SK-N-SH treated with all-trans-retinoic acid at 6 μM for 48 hours (cell line): ENCODE data around the gene AIG1.
A peak's percentile ranks its signal among the peaks of the same experiment; 100 is the strongest.

ENCODE experiments used
- ATAC-seq: fragments of 200-7000 bp; cut with Tn5 transposase; 3 replicates; pipeline ENCODE4 v1.9.1; 2020; ENCODE audit warnings: mild to moderate bottlenecking, moderate library complexity
- BACH2 ChIP-seq: fragments of 250-450 bp; sonication (Bioruptor Pico); IDR thresholded peaks from 2 replicates; pipeline ENCODE4 v1.9.0; 2021; ENCODE audit warnings: mild to moderate bottlenecking, borderline replicate concordance
- CSDC2 ChIP-seq: fragments of 250-450 bp; sonication (Bioruptor Pico); IDR thresholded peaks from 2 replicates; pipeline ENCODE4 v1.5.0; 2020; ENCODE audit warnings: mild to moderate bottlenecking, moderate library complexity
- ISL1 ChIP-seq: fragments of 250-450 bp; sonication (Bioruptor Pico); IDR thresholded peaks from 2 replicates; pipeline ENCODE4 v2.1.2; 2022; ENCODE audit warnings: mild to moderate bottlenecking, moderate library complexity
- OSR1 ChIP-seq: fragments of 250-450 bp; sonication (Bioruptor Pico); IDR thresholded peaks from 2 replicates; pipeline ENCODE4 v1.8.0; 2022; ENCODE audit warnings: moderate library complexity, mild to moderate bottlenecking, inconsistent platforms
- PPARA ChIP-seq: fragments of 250-450 bp; sonication (Bioruptor Pico); IDR thresholded peaks from 2 replicates; pipeline ENCODE4 v1.5.0; 2020; ENCODE audit warnings: mild to moderate bottlenecking, borderline replicate concordance
- TCF4 ChIP-seq: fragments of 250-450 bp; sonication (Bioruptor Pico); IDR thresholded peaks from 2 replicates; pipeline ENCODE4 v1.8.0; 2021; ENCODE audit warnings: mild to moderate bottlenecking, moderate library complexity, borderline replicate concordance
- TOX ChIP-seq: fragments of 250-450 bp; sonication (Bioruptor Pico); IDR thresholded peaks from 2 replicates; pipeline ENCODE4 v1.8.0; 2021; ENCODE audit warnings: mild to moderate bottlenecking, moderate library complexity, borderline replicate concordance
- ZC3H10 ChIP-seq: fragments of 250-450 bp; sonication (Bioruptor Pico); IDR thresholded peaks from 2 replicates; pipeline ENCODE4 v1.5.1; 2021; ENCODE audit warnings: mild to moderate bottlenecking, moderate library complexity
- ZFP3 ChIP-seq: fragments of 250-450 bp; sonication (Bioruptor Pico); IDR thresholded peaks from 2 replicates; pipeline ENCODE4 v1.5.0; 2020; ENCODE audit warnings: mild to moderate bottlenecking, moderate library complexity
- ZFP30 ChIP-seq: fragments of 450-650 bp; formaldehyde crosslinking; IDR thresholded peaks from 2 replicates; pipeline ENCODE4 v1.5.0; 2022; ENCODE audit warnings: mild to moderate bottlenecking, moderate library complexity
- ZNF70 ChIP-seq: fragments of 450-650 bp; formaldehyde crosslinking; IDR thresholded peaks from 2 replicates; pipeline ENCODE4 v1.5.0; 2020; ENCODE audit warnings: mild to moderate bottlenecking, moderate library complexity
- ZNF8 ChIP-seq: fragments of 450-650 bp; formaldehyde crosslinking; IDR thresholded peaks from 2 replicates; pipeline ENCODE4 v1.5.0; 2020; ENCODE audit warnings: mild to moderate bottlenecking, moderate library complexity
- TF ChIP-seq, protein P1 (sequence below): fragments of 250-450 bp; sonication (Bioruptor Pico); IDR thresholded peaks from 2 replicates; pipeline ENCODE4 v1.5.1; 2020; ENCODE audit warnings: low read depth, mild to moderate bottlenecking, moderate library complexity
- TF ChIP-seq, protein P2 (sequence below): fragments of 250-450 bp; sonication (Bioruptor Pico); IDR thresholded peaks from 2 replicates; pipeline ENCODE4 v1.5.1; 2021; ENCODE audit warnings: mild to moderate bottlenecking, moderate library complexity
- TF ChIP-seq, protein P3 (sequence below): fragments of 250-450 bp; sonication (Bioruptor Pico); IDR thresholded peaks from 2 replicates; pipeline ENCODE4 v1.5.0; 2020; ENCODE audit warnings: mild to moderate bottlenecking, moderate library complexity
- TF ChIP-seq, protein P4 (sequence below): fragments of 250-450 bp; sonication (Bioruptor Pico); IDR thresholded peaks from 2 replicates; pipeline ENCODE4 v1.8.0; 2021; ENCODE audit warnings: low read depth, mild to moderate bottlenecking, moderate library complexity, borderline replicate concordance
- TF ChIP-seq, protein P5 (sequence below): fragments of 250-450 bp; sonication (Bioruptor Pico); IDR thresholded peaks from 2 replicates; pipeline ENCODE4 v1.8.0; 2020; ENCODE audit warnings: mild to moderate bottlenecking, moderate library complexity, borderline replicate concordance

Gene AIG1

DNA sequence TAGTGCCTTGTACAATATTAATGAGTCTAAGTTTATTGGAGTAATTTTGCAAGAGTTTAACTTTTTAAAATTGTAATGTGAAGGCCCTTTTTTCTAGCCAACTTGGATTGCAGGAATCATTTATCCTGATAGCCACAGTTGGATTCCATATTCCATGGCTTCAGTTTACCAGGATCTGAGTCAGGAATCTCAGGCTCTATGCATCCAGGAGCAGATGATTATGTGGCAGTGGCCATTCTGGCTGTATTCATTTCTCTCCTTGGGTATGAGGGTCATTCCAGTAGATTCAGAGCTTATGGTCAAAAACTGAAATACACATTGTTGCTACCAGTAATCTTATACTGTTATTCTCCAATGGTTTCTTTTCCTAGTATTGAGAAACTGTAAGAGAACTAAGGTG lies 2.9 kb downstream of the AIG1 start (continued):
- TF ChIP-seq, protein P1, sequence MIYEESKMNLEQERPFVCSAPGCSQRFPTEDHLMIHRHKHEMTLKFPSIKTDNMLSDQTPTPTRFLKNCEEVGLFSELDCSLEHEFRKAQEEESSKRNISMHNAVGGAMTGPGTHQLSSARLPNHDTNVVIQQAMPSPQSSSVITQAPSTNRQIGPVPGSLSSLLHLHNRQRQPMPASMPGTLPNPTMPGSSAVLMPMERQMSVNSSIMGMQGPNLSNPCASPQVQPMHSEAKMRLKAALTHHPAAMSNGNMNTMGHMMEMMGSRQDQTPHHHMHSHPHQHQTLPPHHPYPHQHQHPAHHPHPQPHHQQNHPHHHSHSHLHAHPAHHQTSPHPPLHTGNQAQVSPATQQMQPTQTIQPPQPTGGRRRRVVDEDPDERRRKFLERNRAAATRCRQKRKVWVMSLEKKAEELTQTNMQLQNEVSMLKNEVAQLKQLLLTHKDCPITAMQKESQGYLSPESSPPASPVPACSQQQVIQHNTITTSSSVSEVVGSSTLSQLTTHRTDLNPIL (CRISPR knock-in tag): no peak
- TF ChIP-seq BACH2 (no peak), ZC3H10 (no peak), PPARA (CRISPR knock-in tag) (no peak), OSR1 (CRISPR knock-in tag) (no peak)

DNA sequence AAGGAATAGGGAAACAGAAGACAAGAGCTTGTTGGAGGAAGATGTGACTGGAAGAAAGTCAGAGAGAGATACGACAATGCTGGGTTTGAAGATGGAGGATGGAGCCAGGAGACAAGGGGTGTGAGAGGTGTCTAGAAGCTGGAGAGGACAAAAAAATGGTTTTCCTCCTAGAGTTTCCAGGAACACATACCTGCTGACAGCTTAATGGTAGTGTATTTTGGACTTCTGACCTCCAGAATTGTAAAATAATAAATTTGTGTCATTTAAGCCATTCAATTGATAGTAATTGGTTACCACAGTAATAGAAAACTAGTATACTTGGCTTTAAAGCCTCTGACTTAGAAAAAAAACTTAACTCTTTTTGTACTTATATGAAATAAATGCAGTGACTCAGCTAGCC lies 3.6 kb downstream of the AIG1 start:
- TF ChIP-seq ZNF70 (CRISPR knock-in tag): no peak
- no peak for ATAC-seq

DNA sequence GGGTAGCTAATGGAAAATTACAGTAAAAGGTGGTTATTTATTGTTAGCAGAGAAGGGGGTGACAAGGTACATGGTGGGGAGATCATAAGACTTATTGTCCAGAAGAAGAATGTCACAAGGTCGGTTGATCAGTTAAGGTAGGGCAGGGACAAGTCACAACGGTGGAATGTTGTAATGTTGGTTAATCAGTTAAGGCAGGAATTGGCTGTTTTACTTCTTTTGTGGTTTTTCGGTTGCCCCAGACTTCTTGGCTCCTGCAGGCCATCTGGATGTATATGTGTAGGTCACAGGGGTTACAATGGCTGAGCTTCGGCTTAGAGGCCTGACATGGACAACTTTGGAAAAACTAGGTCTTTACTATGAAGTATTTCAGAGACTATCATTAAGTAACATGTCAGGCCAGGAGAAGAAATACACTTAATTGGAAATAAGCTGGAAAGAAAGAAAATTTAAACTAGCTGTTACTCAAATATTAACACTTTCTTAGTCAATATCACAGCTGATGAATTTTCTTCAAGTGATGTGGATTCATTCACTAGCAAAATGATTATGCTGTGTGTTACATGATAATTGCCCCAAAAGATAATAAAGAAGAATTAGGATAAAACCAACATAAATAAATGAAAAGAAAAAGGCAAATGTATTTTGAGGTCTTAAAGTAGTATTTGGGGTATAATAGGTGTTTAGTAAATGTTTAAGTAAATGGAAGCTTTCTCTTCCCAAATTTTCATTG lies 4.4 kb downstream of the AIG1 start:
- TF ChIP-seq, protein P1 (CRISPR knock-in tag): no peak
- TF ChIP-seq ZFP3 (CRISPR knock-in tag) (peak; percentile 84), CSDC2 (CRISPR knock-in tag) (peak; percentile 97), ZFP30 (CRISPR knock-in tag) (no peak), ISL1 (CRISPR knock-in tag) (peak; percentile 46), BACH2 (no peak)
- TF ChIP-seq, protein P2, sequence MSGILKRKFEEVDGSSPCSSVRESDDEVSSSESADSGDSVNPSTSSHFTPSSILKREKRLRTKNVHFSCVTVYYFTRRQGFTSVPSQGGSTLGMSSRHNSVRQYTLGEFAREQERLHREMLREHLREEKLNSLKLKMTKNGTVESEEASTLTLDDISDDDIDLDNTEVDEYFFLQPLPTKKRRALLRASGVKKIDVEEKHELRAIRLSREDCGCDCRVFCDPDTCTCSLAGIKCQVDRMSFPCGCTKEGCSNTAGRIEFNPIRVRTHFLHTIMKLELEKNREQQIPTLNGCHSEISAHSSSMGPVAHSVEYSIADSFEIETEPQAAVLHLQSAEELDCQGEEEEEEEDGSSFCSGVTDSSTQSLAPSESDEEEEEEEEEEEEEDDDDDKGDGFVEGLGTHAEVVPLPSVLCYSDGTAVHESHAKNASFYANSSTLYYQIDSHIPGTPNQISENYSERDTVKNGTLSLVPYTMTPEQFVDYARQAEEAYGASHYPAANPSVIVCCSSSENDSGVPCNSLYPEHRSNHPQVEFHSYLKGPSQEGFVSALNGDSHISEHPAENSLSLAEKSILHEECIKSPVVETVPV (CRISPR knock-in tag): no peak

DNA sequence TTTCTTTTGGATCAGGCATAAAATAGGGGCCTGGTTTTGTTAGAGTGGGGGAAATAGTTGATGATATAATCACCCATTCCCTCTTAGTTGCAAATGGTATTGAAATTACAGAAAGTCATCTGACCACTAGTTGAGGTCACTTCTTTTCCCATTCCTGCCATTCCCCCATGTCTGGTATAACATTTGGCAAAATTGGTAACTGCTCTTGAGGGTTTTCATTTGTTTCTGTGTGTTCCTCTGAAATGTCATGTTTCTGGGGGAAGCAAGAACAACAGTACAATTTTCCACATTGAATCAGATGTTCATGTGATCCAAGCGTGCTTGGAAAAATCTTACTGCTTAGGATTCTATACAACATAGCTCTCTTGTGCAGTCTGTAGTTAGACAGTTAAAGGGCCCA lies 7.3 kb downstream of the AIG1 start:
- TF ChIP-seq PPARA (CRISPR knock-in tag): no peak
- no peak for TF ChIP-seq TCF4
- no peak for TF ChIP-seq ZNF8 (CRISPR knock-in tag)
- TF ChIP-seq, protein P3, sequence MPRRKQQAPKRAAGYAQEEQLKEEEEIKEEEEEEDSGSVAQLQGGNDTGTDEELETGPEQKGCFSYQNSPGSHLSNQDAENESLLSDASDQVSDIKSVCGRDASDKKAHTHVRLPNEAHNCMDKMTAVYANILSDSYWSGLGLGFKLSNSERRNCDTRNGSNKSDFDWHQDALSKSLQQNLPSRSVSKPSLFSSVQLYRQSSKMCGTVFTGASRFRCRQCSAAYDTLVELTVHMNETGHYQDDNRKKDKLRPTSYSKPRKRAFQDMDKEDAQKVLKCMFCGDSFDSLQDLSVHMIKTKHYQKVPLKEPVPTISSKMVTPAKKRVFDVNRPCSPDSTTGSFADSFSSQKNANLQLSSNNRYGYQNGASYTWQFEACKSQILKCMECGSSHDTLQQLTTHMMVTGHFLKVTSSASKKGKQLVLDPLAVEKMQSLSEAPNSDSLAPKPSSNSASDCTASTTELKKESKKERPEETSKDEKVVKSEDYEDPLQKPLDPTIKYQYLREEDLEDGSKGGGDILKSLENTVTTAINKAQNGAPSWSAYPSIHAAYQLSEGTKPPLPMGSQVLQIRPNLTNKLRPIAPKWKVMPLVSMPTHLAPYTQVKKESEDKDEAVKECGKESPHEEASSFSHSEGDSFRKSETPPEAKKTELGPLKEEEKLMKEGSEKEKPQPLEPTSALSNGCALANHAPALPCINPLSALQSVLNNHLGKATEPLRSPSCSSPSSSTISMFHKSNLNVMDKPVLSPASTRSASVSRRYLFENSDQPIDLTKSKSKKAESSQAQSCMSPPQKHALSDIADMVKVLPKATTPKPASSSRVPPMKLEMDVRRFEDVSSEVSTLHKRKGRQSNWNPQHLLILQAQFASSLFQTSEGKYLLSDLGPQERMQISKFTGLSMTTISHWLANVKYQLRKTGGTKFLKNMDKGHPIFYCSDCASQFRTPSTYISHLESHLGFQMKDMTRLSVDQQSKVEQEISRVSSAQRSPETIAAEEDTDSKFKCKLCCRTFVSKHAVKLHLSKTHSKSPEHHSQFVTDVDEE (CRISPR knock-in tag): no peak
- TF ChIP-seq, protein P4, sequence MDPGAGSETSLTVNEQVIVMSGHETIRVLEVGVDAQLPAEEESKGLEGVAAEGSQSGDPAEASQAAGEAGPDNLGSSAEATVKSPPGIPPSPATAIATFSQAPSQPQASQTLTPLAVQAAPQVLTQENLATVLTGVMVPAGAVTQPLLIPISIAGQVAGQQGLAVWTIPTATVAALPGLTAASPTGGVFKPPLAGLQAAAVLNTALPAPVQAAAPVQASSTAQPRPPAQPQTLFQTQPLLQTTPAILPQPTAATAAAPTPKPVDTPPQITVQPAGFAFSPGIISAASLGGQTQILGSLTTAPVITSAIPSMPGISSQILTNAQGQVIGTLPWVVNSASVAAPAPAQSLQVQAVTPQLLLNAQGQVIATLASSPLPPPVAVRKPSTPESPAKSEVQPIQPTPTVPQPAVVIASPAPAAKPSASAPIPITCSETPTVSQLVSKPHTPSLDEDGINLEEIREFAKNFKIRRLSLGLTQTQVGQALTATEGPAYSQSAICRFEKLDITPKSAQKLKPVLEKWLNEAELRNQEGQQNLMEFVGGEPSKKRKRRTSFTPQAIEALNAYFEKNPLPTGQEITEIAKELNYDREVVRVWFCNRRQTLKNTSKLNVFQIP: no peak
- ATAC-seq: no peak

More for the DNA sequence above, 4.4 kb downstream of the AIG1 start:
- no peak for ATAC-seq

DNA sequence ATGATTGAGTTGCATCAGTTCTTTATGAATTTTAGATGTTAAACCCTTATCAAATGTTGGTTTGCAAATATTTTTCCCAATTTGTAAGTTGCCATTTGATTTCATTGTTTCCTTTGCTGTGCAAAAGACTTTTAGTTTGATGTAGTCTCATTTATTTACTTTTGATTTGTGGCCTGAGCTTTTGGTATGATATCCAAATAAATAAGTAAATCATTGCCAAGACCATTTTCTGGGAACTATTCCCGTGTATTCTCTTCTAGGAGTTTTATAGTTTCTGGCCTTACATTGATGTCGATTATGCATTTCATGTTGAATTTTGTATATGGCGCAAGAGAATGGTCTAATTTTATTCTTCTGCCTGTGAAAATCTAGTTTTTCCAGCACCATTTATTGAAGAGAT lies 13.4 kb downstream of the AIG1 start:
- TF ChIP-seq BACH2 (no peak), ZNF8 (CRISPR knock-in tag) (no peak), TOX (no peak)
- TF ChIP-seq, protein P5, sequence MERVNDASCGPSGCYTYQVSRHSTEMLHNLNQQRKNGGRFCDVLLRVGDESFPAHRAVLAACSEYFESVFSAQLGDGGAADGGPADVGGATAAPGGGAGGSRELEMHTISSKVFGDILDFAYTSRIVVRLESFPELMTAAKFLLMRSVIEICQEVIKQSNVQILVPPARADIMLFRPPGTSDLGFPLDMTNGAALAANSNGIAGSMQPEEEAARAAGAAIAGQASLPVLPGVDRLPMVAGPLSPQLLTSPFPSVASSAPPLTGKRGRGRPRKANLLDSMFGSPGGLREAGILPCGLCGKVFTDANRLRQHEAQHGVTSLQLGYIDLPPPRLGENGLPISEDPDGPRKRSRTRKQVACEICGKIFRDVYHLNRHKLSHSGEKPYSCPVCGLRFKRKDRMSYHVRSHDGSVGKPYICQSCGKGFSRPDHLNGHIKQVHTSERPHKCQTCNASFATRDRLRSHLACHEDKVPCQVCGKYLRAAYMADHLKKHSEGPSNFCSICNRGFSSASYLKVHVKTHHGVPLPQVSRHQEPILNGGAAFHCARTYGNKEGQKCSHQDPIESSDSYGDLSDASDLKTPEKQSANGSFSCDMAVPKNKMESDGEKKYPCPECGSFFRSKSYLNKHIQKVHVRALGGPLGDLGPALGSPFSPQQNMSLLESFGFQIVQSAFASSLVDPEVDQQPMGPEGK: no peak
- ATAC-seq: no peak
